GM18511 (cell line): Measurements from ENCODE around the gene NUDT1.
"Not testable (repeated sequence)": the region's sequence is repeated elsewhere in the genome, so short reads cannot be mapped to it uniquely, and the experiment has no call there.

ENCODE experiments used
- ATAC-seq: cut with Tn5 transposase; IDR thresholded peaks from one replicate; pipeline ENCODE4 v1.9.1; 2021; ENCODE audit warnings: mild to moderate bottlenecking, moderate library complexity; ENCODE audit not compliant: unreplicated experiment

The NUDT1 gene

GRCh38 chr7:2264158-2264557 is 22.1 kb downstream of the NUDT1 start:
- ATAC-seq: no peak

- ATAC-seq: no peak
Observed at GRCh38 chr7:2266911-2267310, 24.9 kb downstream of the NUDT1 start.

- ATAC-seq: not testable (repeated sequence)
Observed at GRCh38 chr7:2269089-2269990, 27.3 kb downstream of the NUDT1 start.

- no peak for ATAC-seq
Observed at GRCh38 chr7:2269991-2270460, 28.0 kb downstream of the NUDT1 start.

- ATAC-seq: no peak
Observed at GRCh38 chr7:2270495-2270894, 28.5 kb downstream of the NUDT1 start.

- ATAC-seq: no peak
Observed at GRCh38 chr7:2271273-2272026, 29.4 kb downstream of the NUDT1 start.

GRCh38 chr7:2272031-2272430 is 30.0 kb downstream of the NUDT1 start:
- ATAC-seq: no peak

- ATAC-seq: no peak
Observed at GRCh38 chr7:2273866-2274265, 31.8 kb downstream of the NUDT1 start.

GRCh38 chr7:2274666-2275065 is 32.6 kb downstream of the NUDT1 start:
- no peak for ATAC-seq

- no peak for ATAC-seq
Observed at GRCh38 chr7:2275101-2275500, 33.1 kb downstream of the NUDT1 start.

GRCh38 chr7:2276107-2276506 is 34.1 kb downstream of the NUDT1 start:
- no peak for ATAC-seq

GRCh38 chr7:2278026-2278425 is 36.0 kb downstream of the NUDT1 start:
- no peak for ATAC-seq

GRCh38 chr7:2279896-2280295 is 37.9 kb downstream of the NUDT1 start:
- ATAC-seq: no peak

- ATAC-seq: no peak
Observed at GRCh38 chr7:2280424-2280823, 38.4 kb downstream of the NUDT1 start.

GRCh38 chr7:2281541-2281940 is 39.5 kb downstream of the NUDT1 start:
- no peak for ATAC-seq

- ATAC-seq: no peak
Observed at GRCh38 chr7:2282185-2282751, 40.2 kb downstream of the NUDT1 start.

GRCh38 chr7:2283074-2283473 is 41.0 kb downstream of the NUDT1 start:
- ATAC-seq: no peak

GRCh38 chr7:2287745-2288144 is 45.7 kb downstream of the NUDT1 start:
- no peak for ATAC-seq

GRCh38 chr7:2288503-2288902 is 46.5 kb downstream of the NUDT1 start:
- peak; percentile 79 for ATAC-seq

GRCh38 chr7:2289111-2289586 is 47.1 kb downstream of the NUDT1 start:
- no peak for ATAC-seq

GRCh38 chr7:2289621-2290020 is 47.6 kb downstream of the NUDT1 start:
- no peak for ATAC-seq
